ENCODE results near the gene BNIP5.

The BNIP5 gene

DNA sequence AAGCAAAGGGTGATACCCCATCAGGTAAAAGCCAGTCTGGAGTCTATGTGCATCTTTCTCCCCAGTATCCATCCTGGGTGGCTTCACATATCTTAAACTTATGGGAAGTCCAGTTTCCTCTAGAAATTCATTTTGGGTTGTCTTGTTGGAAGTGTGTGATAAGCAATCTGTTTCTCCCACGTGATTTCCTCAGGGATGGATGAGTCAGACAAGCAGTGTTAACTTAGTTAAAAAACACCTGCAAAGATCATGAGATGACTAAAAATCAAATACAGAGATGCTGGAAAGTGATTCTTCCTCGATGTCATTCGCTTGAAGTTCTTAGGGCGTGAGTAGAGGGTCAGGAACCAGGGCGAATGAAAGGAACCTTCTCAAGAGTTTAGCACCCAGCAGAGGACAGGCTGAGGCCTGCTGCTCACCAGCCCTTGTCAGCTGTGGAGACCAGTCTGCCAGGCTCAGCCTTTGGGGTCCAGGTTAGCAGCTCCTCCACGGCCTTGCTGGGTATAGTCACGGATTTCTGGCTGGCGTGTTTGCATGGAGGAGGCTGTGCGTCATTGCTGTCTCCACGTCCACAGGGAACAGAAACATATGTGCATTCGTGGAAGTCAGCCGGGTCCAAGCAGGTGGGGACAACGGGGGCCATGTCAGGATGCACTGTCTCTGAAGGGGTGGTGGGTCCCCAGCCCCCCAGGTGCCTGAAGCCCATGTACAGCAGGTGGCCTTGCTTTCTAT lies 69.6 kb downstream of the BNIP5 start:
- DNase-seq (ENCODE audit: low read depth) = no peak
